Measurements from ENCODE around the gene LIG3.

Gene LIG3

DNA sequence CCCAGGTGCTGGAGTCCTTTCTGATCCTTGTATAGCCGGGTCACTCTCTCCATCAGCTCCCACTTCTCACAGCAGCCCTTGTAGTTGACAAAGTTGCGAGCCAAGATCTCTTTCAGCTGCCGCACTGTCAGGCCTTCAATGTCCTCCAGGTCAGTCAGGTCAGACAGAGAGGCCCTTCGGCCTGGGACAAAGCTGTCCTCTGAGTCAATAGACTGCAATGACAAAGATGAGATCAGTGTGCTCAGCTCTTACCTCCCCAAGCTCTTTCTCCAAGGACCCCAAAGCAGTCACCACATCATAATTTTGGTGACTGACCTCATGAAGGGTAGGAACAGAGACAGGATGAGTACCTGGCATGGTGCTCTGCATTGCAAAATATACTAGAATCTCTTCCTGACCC lies 36.1 kb downstream of the LIG3 start:
- no peak for TF ChIP-seq CTCF (conservative IDR thresholded peaks at IDR 0.05; ENCODE audit: low read length)
- no peak overlapping the region for H3K4me3 ChIP-seq (ENCODE audit: low read length)
- no peak for DNase-seq (ENCODE audit: low read depth)

- TF ChIP-seq CTCF (conservative IDR thresholded peaks at IDR 0.05; ENCODE audit: low read length) = no peak
- H3K4me3 ChIP-seq (ENCODE audit: low read length) = no peak overlapping the region
- no peak for DNase-seq (ENCODE audit: low read depth)
Measured at GRCh38 chr17:35017021-35017420, 36.7 kb downstream of the LIG3 start.

- TF ChIP-seq CTCF (conservative IDR thresholded peaks at IDR 0.05; ENCODE audit: low read length) = no peak
- no peak for DNase-seq (ENCODE audit: low read depth)
- H3K4me3 ChIP-seq (ENCODE audit: low read length) = no peak overlapping the region
Measured at GRCh38 chr17:35018814-35019213, 38.5 kb downstream of the LIG3 start.

DNA sequence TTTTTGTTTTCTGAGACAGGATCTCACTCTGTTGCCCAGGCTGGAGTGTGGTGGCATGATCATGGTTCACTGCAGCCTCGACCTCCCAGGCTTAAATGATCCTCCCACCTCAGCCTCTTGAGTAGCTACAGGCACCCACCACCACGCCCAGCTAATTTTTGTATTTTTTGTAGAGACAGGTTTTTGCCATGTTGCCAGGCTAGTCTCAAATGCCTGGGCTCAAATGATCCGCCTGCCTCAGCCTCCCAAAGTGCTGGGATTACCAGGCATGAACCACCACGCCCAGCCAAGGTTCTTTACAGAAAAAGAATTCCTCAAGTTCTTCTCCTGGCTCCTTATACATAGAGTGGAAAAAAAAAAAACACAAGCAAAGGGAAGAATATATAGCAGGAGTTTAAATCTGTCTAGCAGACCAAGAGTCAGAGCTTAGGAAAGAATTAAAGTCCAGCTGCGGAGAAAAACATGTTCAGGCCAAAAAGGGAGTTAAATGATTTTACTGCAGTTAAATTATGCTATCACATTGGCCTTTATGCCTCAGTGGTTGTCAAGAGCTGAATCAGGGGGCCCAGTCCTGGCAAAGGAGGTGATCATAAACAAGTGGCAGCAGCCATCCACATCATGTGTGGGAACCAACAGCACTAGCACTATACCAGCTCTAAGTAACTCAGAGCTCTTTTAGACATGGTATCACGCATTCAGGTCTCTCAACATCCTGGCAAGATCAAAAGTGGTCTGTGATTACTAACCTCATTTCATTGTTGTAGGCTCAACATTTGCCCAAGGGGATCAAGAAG lies 39.3 kb downstream of the LIG3 start:
- DNase-seq (ENCODE audit: low read depth) = no peak
- H3K4me3 ChIP-seq (ENCODE audit: low read length) = no peak overlapping the region
- TF ChIP-seq CTCF (conservative IDR thresholded peaks at IDR 0.05; ENCODE audit: low read length) = no peak

GRCh38 chr17:35021520-35022380 lies 41.4 kb downstream of the LIG3 start:
- no peak overlapping the region for H3K4me3 ChIP-seq (ENCODE audit: low read length)
- no peak for DNase-seq (ENCODE audit: low read depth)
- no peak for TF ChIP-seq CTCF (conservative IDR thresholded peaks at IDR 0.05; ENCODE audit: low read length)

DNA sequence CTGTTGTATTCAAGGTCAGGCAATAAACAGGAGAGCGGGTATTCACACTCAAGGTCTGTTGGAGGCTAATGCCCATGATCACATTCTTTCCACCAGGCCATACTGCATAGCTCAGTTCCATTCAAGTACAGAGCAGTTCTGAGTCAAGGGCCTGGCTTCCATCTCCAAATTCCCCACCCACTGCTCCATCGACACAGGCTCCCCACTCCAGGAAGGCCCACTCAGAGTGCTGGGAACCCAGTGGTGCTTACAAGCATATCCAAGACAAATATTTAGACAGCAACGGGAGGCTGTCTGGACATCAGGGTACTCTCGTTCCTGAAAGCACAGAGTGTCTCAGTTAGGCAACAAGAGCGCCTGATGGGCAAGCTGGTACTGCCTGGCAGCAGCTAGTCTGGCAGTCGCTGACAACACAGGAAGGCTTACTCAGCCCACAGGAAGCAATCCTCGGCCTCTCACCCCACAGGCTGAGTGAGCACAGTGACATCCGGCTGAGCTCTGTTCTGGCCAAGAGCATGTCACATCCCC lies 42.3 kb downstream of the LIG3 start:
- peak; percentile 78 for DNase-seq (ENCODE audit: low read depth)
- no peak overlapping the region for H3K4me3 ChIP-seq (ENCODE audit: low read length)
- TF ChIP-seq CTCF (conservative IDR thresholded peaks at IDR 0.05; ENCODE audit: low read length) = peak; percentile 27

Data from AG10803 (cell line).